CD14-positive monocyte (primary cell): ENCODE measurements around the gene PCCA. TPM values are rescaled to one million over a fixed set of nuclear protein-coding genes. Genes with fewer than 3 reads are reported as not detected.

Source experiments
- DNase-seq, 3 donors: peaks; one replicate each; pipeline ENCODE4 v3.0.0-alpha.2; 2011 to 2022
- H2AFZ ChIP-seq: 2 replicates; pipeline ENCODE4 v1.6.0; 2012; ENCODE audit warnings: mild to moderate bottlenecking, low read depth, low read length, inconsistent platforms; ENCODE audit not compliant: insufficient read depth, poor library complexity, severe bottlenecking
- H3K27ac ChIP-seq, 2 donors: 1 replicate in 1 of 2; 2 replicates in 1 of 2; pipeline ENCODE4 v1.5.1; 2012 to 2013; ENCODE audit warnings: low read length in 2 of 2, control low read depth in 1 of 2, inconsistent platforms in 1 of 2, low read depth in 1 of 2, mild to moderate bottlenecking in 1 of 2
- H3K27me3 ChIP-seq, 2 donors: one replicate each; pipeline versions ENCODE4 v1.6.0 to v1.6.1; 2011 to 2013; ENCODE audit warnings: low read length in 2 of 2; ENCODE audit not compliant: control insufficient read depth in 2 of 2, insufficient read depth in 2 of 2
- H3K36me3 ChIP-seq, 2 donors: replicated peaks in 1 of 2; 1 replicate in 1 of 2; 2 replicates in 1 of 2; pipeline versions ENCODE4 v1.5.1 to v1.6.1; 2012 to 2013; ENCODE audit warnings: low read length in 2 of 2, control low read depth in 1 of 2, inconsistent platforms in 1 of 2, mild to moderate bottlenecking in 1 of 2; ENCODE audit not compliant: insufficient read depth in 2 of 2, control insufficient read depth in 1 of 2
- H3K4me1 ChIP-seq, 2 donors: 1 replicate in 1 of 2; 2 replicates in 1 of 2; pipeline versions ENCODE4 v1.5.1 to v1.6.1; 2012 to 2013; ENCODE audit warnings: low read length in 2 of 2, control low read depth in 1 of 2, inconsistent platforms in 1 of 2, mild to moderate bottlenecking in 1 of 2, moderate library complexity in 1 of 2; ENCODE audit not compliant: insufficient read depth in 2 of 2, control insufficient read depth in 1 of 2
- H3K4me2 ChIP-seq: replicated peaks from 2 replicates; pipeline ENCODE3; 2012; ENCODE audit warnings: low read length, moderate library complexity, mild to moderate bottlenecking; ENCODE audit not compliant: poor library complexity, severe bottlenecking; ENCODE audit errors: extremely low read depth
- H3K4me3 ChIP-seq, 3 experiments: fragments of 200-600 bp in 1 of 3; sonication (generic) in 1 of 3; replicated peaks in 1 of 3; 1 replicate in 2 of 3; 2 replicates in 1 of 3; pipeline ENCODE4 v1.5.1; 2011 to 2013; ENCODE audit warnings: low read length in 3 of 3, mild to moderate bottlenecking in 3 of 3, control low read depth in 2 of 3, low read depth in 2 of 3, inconsistent platforms in 1 of 3, moderate library complexity in 1 of 3
- H3K79me2 ChIP-seq: 2 replicates; pipeline ENCODE4 v1.6.0; 2012; ENCODE audit warnings: mild to moderate bottlenecking, control low read depth, inconsistent platforms, low read length, moderate library complexity; ENCODE audit not compliant: insufficient read depth
- H3K9ac ChIP-seq: 2 replicates; pipeline ENCODE4 v1.6.0; 2017; ENCODE audit warnings: low read length, mild to moderate bottlenecking; ENCODE audit not compliant: insufficient read depth, poor library complexity, severe bottlenecking
- H3K9me3 ChIP-seq, 2 donors: replicated peaks in 1 of 2; 1 replicate in 1 of 2; 2 replicates in 1 of 2; pipeline versions ENCODE4 v1.5.1 to v1.6.1; 2012 to 2013; ENCODE audit warnings: low read length in 2 of 2, control low read depth in 1 of 2; ENCODE audit not compliant: control insufficient read depth in 1 of 2, insufficient read depth in 1 of 2
- H4K20me1 ChIP-seq: 2 replicates; pipeline ENCODE4 v1.6.0; 2012; ENCODE audit warnings: mild to moderate bottlenecking, low read length, control low read depth, moderate library complexity; ENCODE audit not compliant: insufficient read depth
- H3K27ac Mint-ChIP-seq, 7 donors: one replicate each; pipeline ENCODE4 v1.8.0; 2020; ENCODE audit warnings: mild to moderate bottlenecking in 7 of 7, mixed read lengths in 7 of 7, moderate library complexity in 6 of 7, inconsistent platforms in 2 of 7
- H3K27me3 Mint-ChIP-seq, 3 donors: one replicate each; pipeline ENCODE4 v1.8.0; 2021 to 2022; ENCODE audit warnings: low read depth in 3 of 3, mild to moderate bottlenecking in 3 of 3, mixed read lengths in 3 of 3, moderate library complexity in 3 of 3, inconsistent platforms in 1 of 3
- H3K36me3 Mint-ChIP-seq, 2 donors: one replicate each; pipeline ENCODE4 v1.8.0; 2020; ENCODE audit warnings: mixed read lengths in 2 of 2, inconsistent platforms in 1 of 2, mild to moderate bottlenecking in 1 of 2
- H3K4me1 Mint-ChIP-seq: one replicate; pipeline ENCODE4 v1.8.0; 2020; ENCODE audit warnings: mild to moderate bottlenecking, mixed read lengths
- H3K4me3 Mint-ChIP-seq, 2 donors: one replicate each; pipeline ENCODE4 v1.8.0; 2020; ENCODE audit warnings: mild to moderate bottlenecking in 2 of 2, mixed read lengths in 2 of 2, moderate library complexity in 1 of 2
- H3K9me3 Mint-ChIP-seq, 7 donors: one replicate each; pipeline ENCODE4 v1.8.0; 2020 to 2022; ENCODE audit warnings: mixed read lengths in 7 of 7, mild to moderate bottlenecking in 6 of 7, moderate library complexity in 6 of 7, inconsistent platforms in 2 of 7
- WGBS: methylation state at CpG from one replicate; pipeline ENCODE4 v1.1.5; 2013; ENCODE audit warnings: missing lambda C conversion rate; ENCODE audit not compliant: insufficient coverage; 5-methylcytosine and 5-hydroxymethylcytosine counted together
- intact Hi-C, 2 donors: fragments of 100-400 bp; cut with micrococcal nuclease; formaldehyde crosslinking; loops; one replicate each; pipeline versions ENCODE4 v1.15.0 to v1.15.1; 2023
- polyA plus RNA-seq, 3 donors: library from polyadenylated mRNA; depleted of rRNA in 1 of 3; unstranded in 2 of 3; stranded (reverse) in 1 of 3; fragments of 300-500 nt in 2 of 3; fragments of >200 nt in 1 of 3; fragmentation: Illumina TruSeq in 2 of 3; gene quantifications; 1 replicate in 2 of 3; 2 replicates in 1 of 3; pipeline ENCODE4 v1.2.3, GENCODE V29; 2012 to 2021
- TF ChIP-seq, protein P1 (sequence below): fragments of 200-600 bp; IDR thresholded peaks from one replicate; pipeline ENCODE4 v1.8.0; 2022; ENCODE audit warnings: antibody characterized with exemption, mild to moderate bottlenecking

Gene PCCA
- polyA plus RNA-seq, 3 donors, result 4.4 to 13.5 (median 11.9) TPM

DNA sequence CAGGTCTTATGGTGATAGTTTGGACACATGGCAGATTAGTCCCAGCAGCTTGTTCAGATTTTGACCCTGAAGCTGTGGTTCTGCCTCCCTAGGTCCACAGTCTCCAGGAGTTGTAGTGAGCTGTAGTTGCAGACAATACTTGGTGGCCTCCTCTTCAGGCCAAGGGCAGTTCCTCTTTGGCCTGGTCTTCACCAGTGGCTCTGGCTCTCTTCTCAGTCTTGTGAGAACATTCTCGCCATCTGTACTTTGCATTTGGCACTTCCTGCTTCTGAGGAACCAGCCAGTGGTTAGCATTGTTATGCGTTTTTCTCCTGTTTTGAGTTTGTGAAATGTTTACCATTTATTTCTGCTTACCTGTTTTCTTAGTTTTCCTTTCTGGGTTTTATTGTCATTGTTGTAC is 40.7 kb downstream of the PCCA start:
- Histone ChIP-seq H3K9me3 (no peaks in the 10 kb centered on the region), H3K4me2 (no peak overlapping the region), H3K27me3 (no peaks in the 10 kb centered on the region), H3K4me1 (peaks cover 3 to 19% of the 10 kb centered on the region in 2 donors), H3K4me3 (no peak overlapping the region), H3K79me2 (no peaks in the 10 kb centered on the region), H2AFZ (no peak overlapping the region), H4K20me1 (no peaks in the 10 kb centered on the region), H3K9ac (no peak overlapping the region), H3K36me3 (no peaks in the 10 kb centered on the region), H3K27ac (peak overlapping the region in 1 of 2 donors; percentile 39)
- DNase-seq, result peak; percentile 59 to 66 (median 64)
- TF ChIP-seq, protein P1, sequence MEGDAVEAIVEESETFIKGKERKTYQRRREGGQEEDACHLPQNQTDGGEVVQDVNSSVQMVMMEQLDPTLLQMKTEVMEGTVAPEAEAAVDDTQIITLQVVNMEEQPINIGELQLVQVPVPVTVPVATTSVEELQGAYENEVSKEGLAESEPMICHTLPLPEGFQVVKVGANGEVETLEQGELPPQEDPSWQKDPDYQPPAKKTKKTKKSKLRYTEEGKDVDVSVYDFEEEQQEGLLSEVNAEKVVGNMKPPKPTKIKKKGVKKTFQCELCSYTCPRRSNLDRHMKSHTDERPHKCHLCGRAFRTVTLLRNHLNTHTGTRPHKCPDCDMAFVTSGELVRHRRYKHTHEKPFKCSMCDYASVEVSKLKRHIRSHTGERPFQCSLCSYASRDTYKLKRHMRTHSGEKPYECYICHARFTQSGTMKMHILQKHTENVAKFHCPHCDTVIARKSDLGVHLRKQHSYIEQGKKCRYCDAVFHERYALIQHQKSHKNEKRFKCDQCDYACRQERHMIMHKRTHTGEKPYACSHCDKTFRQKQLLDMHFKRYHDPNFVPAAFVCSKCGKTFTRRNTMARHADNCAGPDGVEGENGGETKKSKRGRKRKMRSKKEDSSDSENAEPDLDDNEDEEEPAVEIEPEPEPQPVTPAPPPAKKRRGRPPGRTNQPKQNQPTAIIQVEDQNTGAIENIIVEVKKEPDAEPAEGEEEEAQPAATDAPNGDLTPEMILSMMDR, result no peak
- no CpG with 5 or more reads among the region's 2 CpGs for WGBS
- H3K27ac Mint-ChIP-seq, result peak overlapping the region; percentile 52 to 77 (median 67)
- H3K27me3 Mint-ChIP-seq, result peaks cover 0 to 1% (median 0%) of the 10 kb centered on the region in 3 donors
- H3K9me3 Mint-ChIP-seq, result peaks cover 0 to 3% (median 0%) of the 10 kb centered on the region in 7 donors
- intact Hi-C loops, result no loop called here
- H3K4me3 Mint-ChIP-seq, result peak overlapping the region in 1 of 2 donors; percentile 9
- peaks cover 3 to 9% of the 10 kb centered on the region in 2 donors for H3K36me3 Mint-ChIP-seq
- H3K4me1 Mint-ChIP-seq, result peaks cover 19% of the 10 kb centered on the region

- WGBS, result no CpG with 5 or more reads among the region's 1 CpG
- TF ChIP-seq, protein P1, result no peak
- Histone ChIP-seq H3K9me3 (no peaks in the 10 kb centered on the region), H3K4me1 (peaks cover 3 to 19% of the 10 kb centered on the region in 2 donors), H3K79me2 (no peaks in the 10 kb centered on the region), H3K27ac (peak overlapping the region in 1 of 2 donors; percentile 39), H3K4me2 (no peak overlapping the region), H3K36me3 (no peaks in the 10 kb centered on the region), H3K9ac (no peak overlapping the region), H2AFZ (no peak overlapping the region), H3K4me3 (no peak overlapping the region), H3K27me3 (no peaks in the 10 kb centered on the region), H4K20me1 (no peaks in the 10 kb centered on the region)
- H3K9me3 Mint-ChIP-seq, result peaks cover 0 to 3% (median 0%) of the 10 kb centered on the region in 7 donors
- peaks cover 3 to 9% of the 10 kb centered on the region in 2 donors for H3K36me3 Mint-ChIP-seq
- peak overlapping the region in 4 of 7 donors; percentile 26 to 75 (median 66) for H3K27ac Mint-ChIP-seq
- peaks cover 19% of the 10 kb centered on the region for H3K4me1 Mint-ChIP-seq
- intact Hi-C loops, result no loop called here
- H3K27me3 Mint-ChIP-seq, result peaks cover 0 to 1% (median 0%) of the 10 kb centered on the region in 3 donors
- H3K4me3 Mint-ChIP-seq, result no peak overlapping the region
- DNase-seq, result no peak
Measured at GRCh38 chr13:100130092-100130491, 41.2 kb downstream of the PCCA start.
